Esophagus squamous epithelium (tissue), 4 donors: ENCODE results near the gene PDGFD.

Experiments used
- CTCF ChIP-seq, 6 experiments: fragments of 450-650 bp in 4 of 6; fragments of 200-600 bp in 2 of 6; sonication (generic) in 2 of 6; IDR thresholded peaks; one replicate each; pipeline ENCODE4 v1.5.1; 2016 to 2019; ENCODE audit warnings: antibody characterized with exemption in 6 of 6, mild to moderate bottlenecking in 4 of 6, moderate library complexity in 4 of 6
- POLR2A ChIP-seq, 4 donors: fragments of 450-650 bp; IDR thresholded peaks; one replicate each; pipeline ENCODE4 v1.6.1; 2017; ENCODE audit warnings: antibody characterized with exemption in 4 of 4, mild to moderate bottlenecking in 4 of 4, moderate library complexity in 3 of 4

- no peak for TF ChIP-seq POLR2A (IDR thresholded peaks at IDR 0.05)
- TF ChIP-seq CTCF (IDR thresholded peaks at IDR 0.05) = no peak
Observed at GRCh38 chr11:103890654-103891053, 273.3 kb downstream of the PDGFD start.
